Activated CD8-positive, alpha-beta memory T cell treated with anti-CD3 and anti-CD28 coated beads, Interleukin-2, amount 50 U/mL, for 48 hours (primary cell): ENCODE data around the gene PDZD4.

Source experiments
- DNase-seq: peaks from one replicate; pipeline ENCODE4 v3.0.0-alpha.2; 2020

The PDZD4 gene

GRCh38 chrX:153769865-153770600 is 60.3 kb downstream of the PDZD4 start:
- peak; percentile 20 for DNase-seq

DNA sequence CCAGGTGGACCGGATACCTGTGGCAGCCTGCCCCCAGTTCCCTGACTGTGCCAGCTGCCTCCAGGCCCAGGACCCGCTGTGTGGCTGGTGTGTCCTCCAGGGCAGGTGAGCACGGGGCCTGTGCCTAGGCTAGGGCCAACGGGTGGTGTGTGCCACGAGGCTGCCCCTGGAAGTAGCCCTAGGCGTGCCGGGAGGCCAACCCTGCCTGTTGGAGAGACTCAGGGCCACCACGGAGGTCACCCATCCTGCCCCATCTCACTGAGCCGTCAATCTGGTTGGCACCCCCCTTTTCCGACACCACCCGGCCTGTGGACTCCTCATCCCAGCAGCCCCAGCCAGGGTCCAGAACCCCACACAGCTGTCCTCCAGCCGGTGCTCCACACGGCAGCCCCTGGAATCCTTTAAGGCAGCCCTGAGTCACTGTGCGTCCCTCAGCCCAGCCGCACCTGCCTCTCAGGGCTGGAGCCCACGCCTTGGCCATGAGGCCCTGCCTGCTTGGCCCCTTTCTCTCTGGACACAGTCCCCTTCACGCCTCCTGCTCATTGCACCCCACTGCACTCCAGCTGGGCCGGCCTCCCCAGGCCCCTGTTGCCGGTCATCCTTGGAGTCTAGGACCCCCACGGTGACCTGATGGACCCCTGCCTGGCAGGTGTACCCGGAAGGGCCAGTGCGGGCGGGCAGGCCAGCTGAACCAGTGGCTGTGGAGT is 61.0 kb downstream of the PDZD4 start:
- peak; percentile 36 for DNase-seq

GRCh38 chrX:153768311-153769157 is 61.8 kb downstream of the PDZD4 start:
- DNase-seq, result peak; percentile 48

- peak; percentile 20 for DNase-seq
Observed at GRCh38 chrX:153767674-153768055, 62.7 kb downstream of the PDZD4 start.

GRCh38 chrX:153766871-153767673 is 63.3 kb downstream of the PDZD4 start:
- peak; percentile 46 for DNase-seq

DNA sequence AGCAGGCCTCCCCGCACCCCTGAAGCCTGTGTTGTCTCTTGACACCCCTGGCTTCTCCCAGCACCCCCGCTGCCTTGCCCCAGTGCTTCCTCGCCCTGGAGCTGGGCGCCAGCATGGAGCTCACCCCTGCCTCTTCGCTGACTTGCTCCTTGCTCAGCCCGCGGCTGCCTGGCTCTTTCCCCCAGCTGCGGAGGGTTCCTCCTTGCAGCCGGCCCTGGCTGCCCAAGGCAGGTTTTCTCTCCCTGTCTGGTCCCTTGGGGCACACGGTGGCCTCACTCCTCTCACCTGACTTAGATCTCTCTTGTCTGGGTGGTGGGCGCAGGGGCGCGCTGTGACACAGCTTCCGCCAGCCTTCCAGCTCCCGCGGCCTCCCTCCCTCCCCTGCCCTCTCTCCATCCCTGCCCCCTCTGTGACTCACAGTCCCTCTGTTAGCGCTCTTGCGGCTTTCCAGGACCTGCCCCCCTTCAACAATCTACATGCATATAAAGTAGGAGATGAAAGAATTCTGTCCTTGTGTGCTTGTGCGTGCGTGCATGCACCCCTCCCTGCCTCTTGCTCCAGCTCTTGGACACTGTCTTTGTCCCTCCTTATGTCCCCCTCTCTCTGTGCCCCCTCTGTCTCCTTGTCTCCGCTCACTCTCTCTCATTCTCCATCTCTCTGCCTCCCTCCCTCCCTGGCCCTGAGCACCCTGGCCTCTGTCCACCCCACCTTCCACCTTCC is 64.1 kb downstream of the PDZD4 start:
- peak; percentile 60 for DNase-seq

- DNase-seq, result peak; percentile 42
Observed at GRCh38 chrX:153765138-153766079, 64.9 kb downstream of the PDZD4 start.

- DNase-seq, result no peak
Observed at GRCh38 chrX:153764786-153765137, 65.6 kb downstream of the PDZD4 start.

DNA sequence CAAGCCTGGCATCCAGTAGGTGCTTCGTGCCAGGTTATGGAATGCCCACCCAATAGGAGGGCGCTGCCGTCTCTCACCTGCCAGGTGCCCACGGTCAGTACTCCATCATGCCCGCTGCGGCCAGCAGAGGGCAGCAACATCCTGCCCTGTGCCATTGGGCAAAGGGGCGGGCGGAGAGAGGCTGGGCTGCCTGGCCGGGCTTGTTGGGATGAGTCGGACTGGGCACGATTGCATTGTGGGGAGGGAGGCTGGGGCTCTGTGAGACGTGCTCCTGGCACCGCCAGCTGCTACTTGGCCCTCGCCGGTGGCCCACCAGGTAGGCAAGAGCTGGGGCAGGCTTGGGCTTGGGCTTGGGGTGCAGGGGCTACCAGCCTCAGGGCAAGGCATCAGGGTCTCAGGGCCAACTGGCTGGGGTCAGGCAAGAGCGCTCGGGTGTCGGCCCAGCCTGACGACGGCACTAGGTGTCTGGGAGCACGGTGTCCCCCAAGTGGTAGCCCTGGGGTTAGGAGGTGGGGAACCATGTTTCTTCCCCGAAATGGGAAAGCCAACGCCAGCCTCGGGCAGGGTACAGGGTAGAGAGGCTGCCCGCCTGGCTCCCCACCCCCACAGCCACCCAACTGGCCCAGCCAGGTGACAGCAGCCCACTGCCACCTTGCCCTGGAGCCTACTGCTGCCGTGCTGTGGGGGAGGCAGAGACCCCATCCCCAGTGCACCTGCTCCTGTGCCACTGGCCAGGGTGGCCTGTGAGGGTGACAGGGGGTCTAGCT is 66.2 kb downstream of the PDZD4 start, which contains the start of gene PLXNB3:
Gene PLXNB3 (plus strand): TSS at position 261 of the 767 bp plus-strand sequence. CDS start 1,287 bp downstream, outside the sequence.
- peak; percentile 86 for DNase-seq

- DNase-seq, result peak; percentile 40
Observed at GRCh38 chrX:153763298-153763932, 66.9 kb downstream of the PDZD4 start.

GRCh38 chrX:153762626-153763173 is 67.6 kb downstream of the PDZD4 start:
- peak; percentile 34 for DNase-seq

- DNase-seq, result no peak
Observed at GRCh38 chrX:153761863-153762262, 68.5 kb downstream of the PDZD4 start.

GRCh38 chrX:153755136-153755535 is 75.2 kb downstream of the PDZD4 start:
- DNase-seq, result no peak
